CD4-positive, alpha-beta T cell (primary cell): ENCODE results near the gene YBX2. TPM values are rescaled to one million over a fixed set of nuclear protein-coding genes. Genes with fewer than 3 reads are reported as not detected.

Source experiments
- ATAC-seq: fragments of 200-7000 bp; cut with Tn5 transposase; one replicate; pipeline ENCODE4 v1.10.0; 2022; ENCODE audit warnings: mild to moderate bottlenecking; ENCODE audit not compliant: poor library complexity
- CTCF ChIA-PET: fragments of 350-600 bp; sonication (Branson Sonifier 250); formaldehyde crosslinking; loops from one replicate; lab custom pipeline; 2021; ENCODE audit warnings: antibody characterized with exemption, inconsistent platforms; lab: Charles Lee
- POLR2A ChIA-PET: fragments of 350-600 bp; sonication (Branson Sonifier 250); formaldehyde crosslinking; loops from one replicate; lab custom pipeline; 2021; ENCODE audit warnings: antibody characterized with exemption, inconsistent platforms; lab: Charles Lee
- DNase-seq, 14 experiments: peaks; one replicate each; pipeline ENCODE4 v3.0.0-alpha.2; 2013 to 2020; ENCODE audit warnings: mixed read lengths in 2 of 14
- H3K27ac ChIP-seq, 2 donors: one replicate each; pipeline versions ENCODE4 v1.5.1 to v1.7.0; 2013; ENCODE audit warnings: low read length in 2 of 2, low read depth in 1 of 2, mild to moderate bottlenecking in 1 of 2
- H3K27me3 ChIP-seq, 2 experiments: 1 replicate in 1 of 2; 2 replicates in 1 of 2; pipeline versions ENCODE4 v1.6.1 to v1.7.0; 2013; ENCODE audit warnings: low read length in 2 of 2, control low read depth in 1 of 2, mild to moderate bottlenecking in 1 of 2, moderate library complexity in 1 of 2; ENCODE audit not compliant: insufficient read depth in 2 of 2, control insufficient read depth in 1 of 2
- H3K36me3 ChIP-seq: one replicate; pipeline ENCODE4 v1.6.1; 2013; ENCODE audit warnings: low read length, control low read depth; ENCODE audit not compliant: insufficient read depth
- H3K4me1 ChIP-seq: one replicate; pipeline ENCODE4 v1.6.1; 2013; ENCODE audit warnings: low read length, control low read depth; ENCODE audit not compliant: insufficient read depth
- H3K4me3 ChIP-seq: one replicate; pipeline ENCODE4 v1.5.1; 2013; ENCODE audit warnings: mild to moderate bottlenecking, low read length, moderate library complexity
- H3K9me3 ChIP-seq, 2 experiments: 1 replicate in 1 of 2; 2 replicates in 1 of 2; pipeline versions ENCODE4 v1.6.1 to v1.7.0; 2013; ENCODE audit warnings: low read length in 2 of 2, mild to moderate bottlenecking in 2 of 2, control low read depth in 1 of 2, moderate library complexity in 1 of 2; ENCODE audit not compliant: control insufficient read depth in 1 of 2, insufficient read depth in 1 of 2
- H3K27ac Mint-ChIP-seq: one replicate; pipeline ENCODE4 v1.8.0; 2020; ENCODE audit warnings: mixed read lengths
- H3K27me3 Mint-ChIP-seq: one replicate; pipeline ENCODE4 v1.8.0; 2021; ENCODE audit warnings: mixed read lengths
- H3K36me3 Mint-ChIP-seq: one replicate; pipeline ENCODE4 v1.8.0; 2021; ENCODE audit warnings: low read depth, mixed read lengths
- H3K4me1 Mint-ChIP-seq: one replicate; pipeline ENCODE4 v1.8.0; 2021; ENCODE audit warnings: low read depth, mixed read lengths
- H3K4me3 Mint-ChIP-seq: one replicate; pipeline ENCODE4 v1.8.0; 2020; ENCODE audit warnings: mild to moderate bottlenecking, mixed read lengths
- H3K9me3 Mint-ChIP-seq: one replicate; pipeline ENCODE4 v1.8.0; 2020; ENCODE audit warnings: mixed read lengths
- intact Hi-C, 2 experiments: fragments of 100-400 bp; cut with DNase I in 1 of 2; cut with micrococcal nuclease in 1 of 2; formaldehyde crosslinking; loops; one replicate each; pipeline versions ENCODE4 v1.15.1 to v1.9.0; 2023 to 2025; cut with DNase I, micrococcal nuclease
- polyA plus RNA-seq, 2 donors: library from polyadenylated mRNA; unstranded; fragments of 120-200 nt; gene quantifications; one replicate each; pipeline ENCODE4 v1.2.1, GENCODE V29; 2013
- total RNA-seq, 174 experiments: library from RNA in 2 of 174; stranded (reverse) in 2 of 174; gene quantifications; one replicate each; pipeline ENCODE4 v1.2.3 and lab custom pipeline; 2021 to 2026
- TF ChIP-seq, protein P1 (sequence below): fragments of 200-600 bp; IDR thresholded peaks from one replicate; pipeline ENCODE4 v1.8.0; 2022; ENCODE audit warnings: antibody characterized with exemption, mild to moderate bottlenecking

Gene YBX2
- under 1 TPM in 1 of 2 experiments, not detected in 1; 0.56 TPM for total RNA-seq
- 0.34 TPM for polyA plus RNA-seq (2013, experiment 1 of 2)
- polyA plus RNA-seq (2013, experiment 2 of 2), result 0.12 TPM
- total RNA-seq (lab: John Stamatoyannopoulos, UW), result 0 to 0.63 (median 0.07) reads per million in 172 experiments

DNA sequence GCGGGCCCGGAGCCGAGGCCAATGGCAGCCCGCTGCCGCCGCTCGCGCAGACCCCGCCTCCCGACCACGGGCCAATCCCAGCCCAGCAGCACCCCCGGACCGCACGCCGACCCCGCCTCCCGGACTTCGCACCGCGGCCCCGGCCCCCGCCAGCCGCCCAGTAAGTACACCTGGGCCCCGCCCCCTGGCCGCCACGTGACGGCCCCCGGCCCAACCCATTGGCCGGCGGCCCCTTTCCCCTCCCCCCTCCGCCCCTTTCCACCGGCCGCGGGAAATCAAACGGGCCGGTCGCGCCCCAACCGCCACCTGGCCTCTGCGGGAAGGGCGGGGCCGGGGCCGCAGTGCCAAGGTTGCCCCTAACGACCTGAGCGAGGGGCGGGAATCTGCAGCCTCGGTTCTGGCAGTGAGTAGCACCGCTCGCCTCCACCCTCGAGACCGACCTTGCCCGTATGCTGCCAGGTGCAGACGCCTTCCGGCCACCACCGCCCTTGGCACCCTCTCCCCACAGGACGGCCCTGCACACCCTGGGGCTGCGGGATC, at the start of gene YBX2:
YBX2 (minus strand) TSS at position 26 of the 540 bp plus-strand sequence. CDS start 139 bp downstream, outside the sequence.
- Histone ChIP-seq H3K36me3 (no peaks in the 10 kb centered on the region), H3K4me3 (peak within 1 kb of the TSS; percentile 54), H3K4me1 (peaks cover 32% of the 10 kb centered on the region), H3K27me3 (peaks cover 14 to 17% of the 10 kb centered on the region in 2 experiments), H3K27ac (no peak within 1 kb of the TSS), H3K9me3 (no peaks in the 10 kb centered on the region)
- TF ChIP-seq, protein P1, sequence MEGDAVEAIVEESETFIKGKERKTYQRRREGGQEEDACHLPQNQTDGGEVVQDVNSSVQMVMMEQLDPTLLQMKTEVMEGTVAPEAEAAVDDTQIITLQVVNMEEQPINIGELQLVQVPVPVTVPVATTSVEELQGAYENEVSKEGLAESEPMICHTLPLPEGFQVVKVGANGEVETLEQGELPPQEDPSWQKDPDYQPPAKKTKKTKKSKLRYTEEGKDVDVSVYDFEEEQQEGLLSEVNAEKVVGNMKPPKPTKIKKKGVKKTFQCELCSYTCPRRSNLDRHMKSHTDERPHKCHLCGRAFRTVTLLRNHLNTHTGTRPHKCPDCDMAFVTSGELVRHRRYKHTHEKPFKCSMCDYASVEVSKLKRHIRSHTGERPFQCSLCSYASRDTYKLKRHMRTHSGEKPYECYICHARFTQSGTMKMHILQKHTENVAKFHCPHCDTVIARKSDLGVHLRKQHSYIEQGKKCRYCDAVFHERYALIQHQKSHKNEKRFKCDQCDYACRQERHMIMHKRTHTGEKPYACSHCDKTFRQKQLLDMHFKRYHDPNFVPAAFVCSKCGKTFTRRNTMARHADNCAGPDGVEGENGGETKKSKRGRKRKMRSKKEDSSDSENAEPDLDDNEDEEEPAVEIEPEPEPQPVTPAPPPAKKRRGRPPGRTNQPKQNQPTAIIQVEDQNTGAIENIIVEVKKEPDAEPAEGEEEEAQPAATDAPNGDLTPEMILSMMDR, result no peak
- H3K4me1 Mint-ChIP-seq, result peaks cover 19% of the 10 kb centered on the region
- no peaks in the 10 kb centered on the region for H3K36me3 Mint-ChIP-seq
- DNase-seq (peak; percentile 43 to 88 (median 62)), ATAC-seq (peak; percentile 67)
- intact Hi-C loops, result loop anchor here in 1 of 2 experiments (5.0 kb wide), 1 partner anchor 247 kb away; no protein-coding TSS in a partner anchor
- ChIA-PET POLR2A (no interaction called here), CTCF (no interaction called here)
- no peaks in the 10 kb centered on the region for H3K9me3 Mint-ChIP-seq
- H3K27me3 Mint-ChIP-seq, result peaks cover 34% of the 10 kb centered on the region
- H3K27ac Mint-ChIP-seq, result no peak within 1 kb of the TSS
- peak within 1 kb of the TSS; percentile 86 for H3K4me3 Mint-ChIP-seq

DNA sequence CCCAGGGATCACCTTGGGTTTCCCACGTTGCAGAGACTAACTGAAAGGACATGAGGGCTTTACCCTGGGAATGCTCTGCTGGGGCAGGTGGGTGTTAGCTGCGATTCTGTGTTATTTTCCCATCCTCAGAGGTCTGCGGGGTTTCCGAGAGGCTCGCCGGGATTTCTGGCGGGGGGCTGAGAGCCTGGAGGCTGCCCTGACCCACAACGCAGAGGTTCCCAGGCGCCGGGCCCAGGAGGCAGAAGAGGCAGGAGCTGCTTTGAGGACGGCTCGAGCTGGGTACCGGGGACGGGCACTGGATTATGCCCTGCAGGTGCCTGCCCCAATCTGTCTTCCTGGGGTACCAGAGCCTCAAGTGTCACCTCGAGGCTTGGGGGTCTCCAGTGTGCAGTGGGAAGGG, 48.8 kb upstream of the YBX2 start:
- peaks cover 17% of the 10 kb centered on the region for H3K4me1 Mint-ChIP-seq
- Histone ChIP-seq H3K36me3 (peaks cover 98% of the 10 kb centered on the region), H3K9me3 (no peaks in the 10 kb centered on the region), H3K27ac (peak overlapping the region in 1 of 2 donors; percentile 10), H3K4me1 (peaks cover 50% of the 10 kb centered on the region), H3K27me3 (no peaks in the 10 kb centered on the region), H3K4me3 (no peak overlapping the region)
- DNase-seq, result no peak
- peaks cover 84% of the 10 kb centered on the region for H3K36me3 Mint-ChIP-seq
- TF ChIP-seq, protein P1, result no peak
- intact Hi-C loops, result no loop called here
- no peaks in the 10 kb centered on the region for H3K27me3 Mint-ChIP-seq
- no peak for ATAC-seq
- no peak overlapping the region for H3K4me3 Mint-ChIP-seq
- no peaks in the 10 kb centered on the region for H3K9me3 Mint-ChIP-seq
- no peak overlapping the region for H3K27ac Mint-ChIP-seq
- POLR2A ChIA-PET, result interaction anchor here (4.3 kb wide), 1 partner anchor 14 kb away, joined by 21 read pairs; the partner anchor contains the start of gene NEURL4
- CTCF ChIA-PET, result interaction anchor here (1.2 kb wide), 1 partner anchor 94 kb away, joined by 3 read pairs; no protein-coding TSS in a partner anchor

DNA sequence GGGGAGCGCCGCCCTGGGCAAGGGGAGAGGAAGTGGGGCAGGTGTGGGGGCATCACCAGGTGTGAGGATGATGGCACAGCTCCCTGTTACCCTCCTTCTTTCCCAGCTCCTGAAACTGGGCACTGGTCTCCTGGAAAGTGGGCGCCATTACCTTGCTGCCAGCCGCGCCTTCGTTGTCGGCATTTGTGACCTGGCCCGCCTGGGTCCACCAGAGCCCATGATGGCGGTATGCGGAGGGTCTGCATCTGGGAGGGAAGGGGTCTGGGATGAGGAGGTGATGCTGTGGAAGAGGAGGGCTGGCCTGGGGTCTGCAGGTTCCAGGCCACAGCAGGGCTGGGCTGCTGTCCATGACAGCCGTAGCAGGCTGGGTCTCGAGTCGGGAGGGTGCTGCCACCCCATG, 47.4 kb upstream of the YBX2 start:
- POLR2A ChIA-PET, result interaction anchor here (0.8 to 1.4 kb wide), 3 partner anchors 10 to 46 kb away, joined by 3 to 7 read pairs (median 3); no protein-coding TSS in a partner anchor
- DNase-seq, result no peak
- H3K27ac Mint-ChIP-seq, result peak overlapping the region; percentile 65

More for the DNA sequence above, 47.4 kb upstream of the YBX2 start:
- Mint-ChIP-seq H3K9me3 (no peaks in the 10 kb centered on the region), H3K36me3 (peaks cover 81% of the 10 kb centered on the region), H3K4me3 (no peak overlapping the region), H3K27me3 (no peaks in the 10 kb centered on the region), H3K4me1 (peaks cover 30% of the 10 kb centered on the region)
- Histone ChIP-seq H3K4me1 (peaks cover 63% of the 10 kb centered on the region), H3K27ac (no peak overlapping the region), H3K27me3 (no peaks in the 10 kb centered on the region), H3K36me3 (peaks cover 89% of the 10 kb centered on the region), H3K4me3 (no peak overlapping the region), H3K9me3 (no peaks in the 10 kb centered on the region)
- TF ChIP-seq, protein P1, result no peak
- intact Hi-C loops, result no loop called here
- no peak for ATAC-seq
- CTCF ChIA-PET, result interaction anchor here (0.9 kb wide), 1 partner anchor 14 kb away, joined by 3 read pairs; no protein-coding TSS in a partner anchor
